IPS-18a (cell line): ENCODE data around the gene ATP8A2.

Experiments
- H3K27ac ChIP-seq: one replicate; pipeline ENCODE4 v1.5.1; 2013; ENCODE audit warnings: low read length
- H3K27me3 ChIP-seq: one replicate; pipeline ENCODE4 v1.6.1; 2013; ENCODE audit warnings: mild to moderate bottlenecking, low read length; ENCODE audit not compliant: control insufficient read depth, insufficient read depth
- H3K36me3 ChIP-seq: one replicate; pipeline ENCODE4 v1.6.1; 2013; ENCODE audit warnings: low read depth, low read length; ENCODE audit not compliant: control insufficient read depth
- H3K4me1 ChIP-seq: one replicate; pipeline ENCODE4 v1.6.1; 2013; ENCODE audit warnings: low read depth, low read length; ENCODE audit not compliant: control insufficient read depth
- H3K4me3 ChIP-seq: one replicate; pipeline ENCODE4 v1.5.1; 2013; ENCODE audit warnings: low read length
- H3K9ac ChIP-seq: one replicate; pipeline ENCODE4 v1.6.1; 2013; ENCODE audit warnings: mild to moderate bottlenecking, low read length, moderate library complexity
- H3K9me3 ChIP-seq: one replicate; pipeline ENCODE4 v1.6.1; 2013; ENCODE audit warnings: low read depth, low read length; ENCODE audit not compliant: control insufficient read depth

Gene ATP8A2

GRCh38 chr13:25588336-25589060, 216.7 kb downstream of the ATP8A2 start:
- H3K4me1 ChIP-seq = peaks cover 22% of the 10 kb centered on the region
- H3K4me3 ChIP-seq = no peak overlapping the region
- no peak overlapping the region for H3K9ac ChIP-seq
- H3K36me3 ChIP-seq = no peaks in the 10 kb centered on the region
- no peak overlapping the region for H3K27ac ChIP-seq
- no peaks in the 10 kb centered on the region for H3K27me3 ChIP-seq
- H3K9me3 ChIP-seq = no peaks in the 10 kb centered on the region

- H3K36me3 ChIP-seq = no peaks in the 10 kb centered on the region
Measured at GRCh38 chr13:25598421-25598820, 226.6 kb downstream of the ATP8A2 start.

DNA sequence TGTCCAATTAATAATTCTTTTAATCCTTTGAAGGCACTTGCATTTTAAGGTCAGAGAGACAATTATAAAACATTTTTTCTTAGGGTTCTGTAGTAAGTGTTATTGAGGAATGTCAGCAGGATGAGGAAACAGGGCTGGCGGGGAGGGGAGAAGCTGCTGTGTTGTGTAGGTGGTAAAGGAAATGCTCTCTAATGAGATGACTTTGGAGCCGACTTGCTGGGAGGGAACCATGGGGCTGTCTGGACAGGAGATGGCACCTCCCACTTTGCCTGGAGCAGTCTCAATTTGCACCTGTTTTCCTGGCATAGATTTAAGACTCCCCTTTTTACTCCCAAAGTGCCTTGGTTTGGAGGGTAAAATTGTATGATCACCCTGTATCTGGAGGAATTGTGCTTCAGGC, 230.4 kb downstream of the ATP8A2 start:
- H3K36me3 ChIP-seq = no peaks in the 10 kb centered on the region
- no peak overlapping the region for H3K27ac ChIP-seq
- H3K4me1 ChIP-seq = no peaks in the 10 kb centered on the region
- H3K9ac ChIP-seq = no peak overlapping the region
- no peaks in the 10 kb centered on the region for H3K27me3 ChIP-seq
- no peak overlapping the region for H3K4me3 ChIP-seq
- H3K9me3 ChIP-seq = no peaks in the 10 kb centered on the region

More at GRCh38 chr13:25598421-25598820, 226.6 kb downstream of the ATP8A2 start:
- Histone ChIP-seq H3K27ac (no peak overlapping the region), H3K4me1 (no peaks in the 10 kb centered on the region), H3K9me3 (no peaks in the 10 kb centered on the region), H3K9ac (no peak overlapping the region), H3K4me3 (no peak overlapping the region), H3K27me3 (no peaks in the 10 kb centered on the region)

GRCh38 chr13:25604106-25604505, 232.3 kb downstream of the ATP8A2 start:
- Histone ChIP-seq H3K9ac (no peak overlapping the region), H3K36me3 (no peaks in the 10 kb centered on the region), H3K27ac (no peak overlapping the region), H3K27me3 (no peaks in the 10 kb centered on the region), H3K9me3 (no peaks in the 10 kb centered on the region), H3K4me3 (no peak overlapping the region), H3K4me1 (no peaks in the 10 kb centered on the region)

GRCh38 chr13:25607096-25607495, 235.3 kb downstream of the ATP8A2 start:
- no peak overlapping the region for H3K9ac ChIP-seq
- H3K27ac ChIP-seq = no peak overlapping the region
- H3K4me3 ChIP-seq = no peak overlapping the region
- no peaks in the 10 kb centered on the region for H3K4me1 ChIP-seq
- no peaks in the 10 kb centered on the region for H3K9me3 ChIP-seq
- no peaks in the 10 kb centered on the region for H3K27me3 ChIP-seq
- H3K36me3 ChIP-seq = no peaks in the 10 kb centered on the region

- no peak overlapping the region for H3K27ac ChIP-seq
Measured at GRCh38 chr13:25608181-25608580, 236.4 kb downstream of the ATP8A2 start.

GRCh38 chr13:25616674-25617073, 244.9 kb downstream of the ATP8A2 start:
- H3K9me3 ChIP-seq = no peaks in the 10 kb centered on the region
- no peak overlapping the region for H3K27ac ChIP-seq
- H3K27me3 ChIP-seq = no peaks in the 10 kb centered on the region
- no peaks in the 10 kb centered on the region for H3K36me3 ChIP-seq
- no peak overlapping the region for H3K4me3 ChIP-seq
- no peak overlapping the region for H3K9ac ChIP-seq
- H3K4me1 ChIP-seq = peaks cover 3% of the 10 kb centered on the region

More at GRCh38 chr13:25608181-25608580, 236.4 kb downstream of the ATP8A2 start:
- Histone ChIP-seq H3K4me1 (no peaks in the 10 kb centered on the region), H3K4me3 (no peak overlapping the region), H3K9me3 (no peaks in the 10 kb centered on the region), H3K27me3 (no peaks in the 10 kb centered on the region), H3K9ac (no peak overlapping the region), H3K36me3 (no peaks in the 10 kb centered on the region)

DNA sequence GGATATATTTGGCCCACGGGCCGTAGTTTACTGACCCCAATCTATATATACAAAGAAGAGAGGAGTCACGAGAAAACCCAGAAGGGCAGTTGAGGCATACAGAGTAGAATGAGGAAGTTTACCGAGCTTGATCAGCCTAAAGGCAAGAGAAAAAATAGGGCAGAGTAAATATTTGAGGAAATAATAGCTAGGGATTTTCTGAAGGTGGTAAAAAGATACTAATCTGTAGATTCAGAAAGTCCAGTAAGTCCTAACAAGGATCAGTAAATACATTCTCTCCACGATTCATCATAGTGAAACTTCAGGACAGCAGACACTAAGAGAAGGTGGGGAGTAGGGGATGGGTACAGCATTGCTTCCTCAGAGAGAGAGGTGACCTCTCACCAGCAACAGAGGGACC, 248.1 kb downstream of the ATP8A2 start:
- Histone ChIP-seq H3K27ac (no peak overlapping the region), H3K27me3 (no peaks in the 10 kb centered on the region), H3K4me3 (no peak overlapping the region), H3K9me3 (no peaks in the 10 kb centered on the region), H3K4me1 (peaks cover 3% of the 10 kb centered on the region), H3K36me3 (no peaks in the 10 kb centered on the region), H3K9ac (no peak overlapping the region)

- H3K9ac ChIP-seq = no peak overlapping the region
- H3K4me3 ChIP-seq = no peak overlapping the region
- no peaks in the 10 kb centered on the region for H3K36me3 ChIP-seq
- no peaks in the 10 kb centered on the region for H3K27me3 ChIP-seq
- no peak overlapping the region for H3K27ac ChIP-seq
- H3K9me3 ChIP-seq = no peaks in the 10 kb centered on the region
- H3K4me1 ChIP-seq = no peaks in the 10 kb centered on the region
Measured at GRCh38 chr13:25625414-25625813, 253.6 kb downstream of the ATP8A2 start.

DNA sequence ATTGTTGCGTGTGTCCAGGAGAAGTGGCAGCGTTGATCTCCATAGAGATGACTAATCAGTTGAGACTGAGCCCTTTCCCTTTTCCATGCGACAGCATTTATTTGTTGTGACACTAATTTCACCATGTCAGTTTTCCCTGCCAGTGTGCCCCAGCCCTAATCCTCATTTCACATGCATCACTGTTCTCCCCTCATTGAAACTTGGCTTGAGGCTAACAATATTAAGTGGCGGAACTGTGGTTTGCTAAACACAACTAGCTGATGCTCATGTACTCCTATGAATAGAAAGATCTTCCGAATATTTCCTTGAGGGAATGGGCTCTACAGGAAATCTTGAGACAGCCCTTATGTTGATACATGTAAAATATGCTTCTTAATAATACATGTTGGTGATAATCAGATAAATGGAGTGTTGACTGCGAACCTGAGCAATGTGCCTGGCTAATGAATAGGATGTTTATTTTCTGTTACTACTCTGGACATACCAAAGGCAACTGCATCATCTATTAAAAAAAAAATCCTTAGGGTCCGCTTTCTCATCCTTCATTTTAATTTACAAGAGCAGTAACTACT, 258.6 kb downstream of the ATP8A2 start:
- H3K9me3 ChIP-seq = no peaks in the 10 kb centered on the region
- no peaks in the 10 kb centered on the region for H3K36me3 ChIP-seq
- no peak overlapping the region for H3K27ac ChIP-seq
- no peak overlapping the region for H3K4me3 ChIP-seq
- H3K4me1 ChIP-seq = peaks cover 23% of the 10 kb centered on the region
- no peaks in the 10 kb centered on the region for H3K27me3 ChIP-seq
- no peak overlapping the region for H3K9ac ChIP-seq

- Histone ChIP-seq H3K27ac (no peak overlapping the region), H3K4me1 (peaks cover 23% of the 10 kb centered on the region), H3K4me3 (no peak overlapping the region), H3K9ac (no peak overlapping the region), H3K36me3 (no peaks in the 10 kb centered on the region), H3K9me3 (no peaks in the 10 kb centered on the region), H3K27me3 (no peaks in the 10 kb centered on the region)
Measured at GRCh38 chr13:25632166-25632888, 260.6 kb downstream of the ATP8A2 start.
